ENCODE data around the gene ST6GALNAC4. TPM values are rescaled to one million over a fixed set of nuclear protein-coding genes. Genes with fewer than 3 reads are reported as not detected.

The ST6GALNAC4 gene
- total RNA-seq, 1 experiment from 2014 or later = 28.3 TPM

GRCh38 chr9:127912882-127913281 is 4.0 kb downstream of the ST6GALNAC4 start:
- Histone ChIP-seq H3K36me3 (ENCODE audit: low read depth) (no peaks in the 10 kb centered on the region), H3K4me1 (replicated peaks; ENCODE audit: insufficient read depth) (peaks cover 28% of the 10 kb centered on the region), H3K27me3 (ENCODE audit: insufficient read depth, low read depth) (no peaks in the 10 kb centered on the region), H3K4me2 (no peak overlapping the region), H3F3A (ENCODE audit: insufficient read depth, low read depth) (peaks cover 14% of the 10 kb centered on the region), H2AFZ (no peak overlapping the region), H3K4me3 (no peak overlapping the region), H3K27ac (no peak overlapping the region), H3K9me3 (ENCODE audit: insufficient read depth, low read depth) (no peaks in the 10 kb centered on the region), H4K20me1 (ENCODE audit: insufficient read depth) (no peaks in the 10 kb centered on the region), H3K9me2 (ENCODE audit: insufficient read depth) (no peaks in the 10 kb centered on the region), H3K79me2 (ENCODE audit: low read depth) (0 out of 2 replicates have a peak, but pooled peaks cover 9% of the 10 kb centered on the region)
- CTCF ChIA-PET = interaction anchor here (0.6 kb wide), 1 partner anchor 30 kb away, joined by 3 read pairs; no protein-coding TSS in a partner anchor
- no peak for DNase-seq
- intact Hi-C loops (cut with micrococcal nuclease; ENCODE audit: unreplicated experiment) = no loop called here
- POLR2A ChIA-PET (ENCODE audit: unreplicated experiment) = interaction anchor here (0.7 kb wide), 1 partner anchor 256 kb away, joined by 5 read pairs; no protein-coding TSS in a partner anchor
- TF ChIP-seq EZH2 (IDR thresholded peaks at IDR 0.05; ENCODE audit: low read depth) = no peak
- no peak for TF ChIP-seq CTCF (conservative IDR thresholded peaks at IDR 0.05)
- BruUV-seq (replicated peaks) = no TSS peak

- no peak overlapping the region for H3K27ac ChIP-seq
- 0 out of 2 replicates have a peak, but pooled peaks cover 9% of the 10 kb centered on the region for H3K79me2 ChIP-seq (ENCODE audit: low read depth)
- H3K9me2 ChIP-seq (ENCODE audit: insufficient read depth) = no peaks in the 10 kb centered on the region
- no TSS peak for BruUV-seq (replicated peaks)
- POLR2A ChIA-PET (ENCODE audit: unreplicated experiment) = no interaction called here
- H3K27me3 ChIP-seq (ENCODE audit: insufficient read depth, low read depth) = no peaks in the 10 kb centered on the region
- H3K9me3 ChIP-seq (ENCODE audit: insufficient read depth, low read depth) = no peaks in the 10 kb centered on the region
- no peak overlapping the region for H3K4me3 ChIP-seq
- TF ChIP-seq EZH2 (IDR thresholded peaks at IDR 0.05; ENCODE audit: low read depth) = no peak
- no peak for TF ChIP-seq CTCF (conservative IDR thresholded peaks at IDR 0.05)
- H3K36me3 ChIP-seq (ENCODE audit: low read depth) = no peaks in the 10 kb centered on the region
- H3K4me2 ChIP-seq = no peak overlapping the region
- H3K4me1 ChIP-seq (replicated peaks; ENCODE audit: insufficient read depth) = peaks cover 22% of the 10 kb centered on the region
- DNase-seq = no peak
- no peaks in the 10 kb centered on the region for H4K20me1 ChIP-seq (ENCODE audit: insufficient read depth)
- no peak overlapping the region for H2AFZ ChIP-seq
- CTCF ChIA-PET = interaction anchor here (0.6 kb wide), 1 partner anchor 30 kb away, joined by 3 read pairs; no protein-coding TSS in a partner anchor
- intact Hi-C loops (cut with micrococcal nuclease; ENCODE audit: unreplicated experiment) = no loop called here
- H3F3A ChIP-seq (ENCODE audit: insufficient read depth, low read depth) = peaks cover 8% of the 10 kb centered on the region
Observed at GRCh38 chr9:127912296-127912695, 4.5 kb downstream of the ST6GALNAC4 start.

- Histone ChIP-seq H3K9me3 (ENCODE audit: insufficient read depth, low read depth) (no peaks in the 10 kb centered on the region), H3K79me2 (ENCODE audit: low read depth) (no peaks in the 10 kb centered on the region), H3K4me2 (no peak overlapping the region), H2AFZ (no peak overlapping the region), H3K27ac (no peak overlapping the region), H4K20me1 (ENCODE audit: insufficient read depth) (no peaks in the 10 kb centered on the region), H3K27me3 (ENCODE audit: insufficient read depth, low read depth) (no peaks in the 10 kb centered on the region), H3K9me2 (ENCODE audit: insufficient read depth) (no peaks in the 10 kb centered on the region), H3F3A (ENCODE audit: insufficient read depth, low read depth) (no peaks in the 10 kb centered on the region; the same call in 1 of the 2 replicates), H3K36me3 (ENCODE audit: low read depth) (no peaks in the 10 kb centered on the region), H3K4me1 (replicated peaks; ENCODE audit: insufficient read depth) (peaks cover 12% of the 10 kb centered on the region), H3K4me3 (no peak overlapping the region)
- POLR2A ChIA-PET (ENCODE audit: unreplicated experiment) = interaction anchor here (0.6 kb wide), 1 partner anchor 13 kb away, joined by 3 read pairs; no protein-coding TSS in a partner anchor
- no peak for DNase-seq
- no peak for TF ChIP-seq EZH2 (IDR thresholded peaks at IDR 0.05; ENCODE audit: low read depth)
- no peak; the same call in 1 of the 2 replicates for TF ChIP-seq CTCF (conservative IDR thresholded peaks at IDR 0.05)
- intact Hi-C loops (cut with micrococcal nuclease; ENCODE audit: unreplicated experiment) = loop anchor here (1.0 kb wide), 1 partner anchor 175 kb away; the partner anchor contains the start of gene TOR2A
- CTCF ChIA-PET = interaction anchor here (0.6 to 1.7 kb wide), 3 partner anchors 41 to 176 kb away, joined by 5 to 10 read pairs (median 8); partner anchors contain the start of gene TOR2A
- BruUV-seq (replicated peaks) = no TSS peak
Observed at GRCh38 chr9:127910613-127911205, 6.1 kb downstream of the ST6GALNAC4 start.

Measured in PC-9 (cell line).